ENCODE results near the gene KIF19.

Gene KIF19

GRCh38 chr17:74282587-74283370 lies 43.2 kb upstream of the KIF19 start:
- no peak for DNase-seq (ENCODE audit: low read depth)
- no peak overlapping the region for H3K4me3 ChIP-seq (ENCODE audit: control insufficient read depth, low read depth, low read length)
- TF ChIP-seq CTCF (IDR thresholded peaks at IDR 0.05; ENCODE audit: control insufficient read depth, insufficient read depth, low read depth, low read length, missing control alignments), result no peak

GRCh38 chr17:74283371-74283673 lies 42.7 kb upstream of the KIF19 start:
- no peak for TF ChIP-seq CTCF (IDR thresholded peaks at IDR 0.05; ENCODE audit: control insufficient read depth, insufficient read depth, low read depth, low read length, missing control alignments)
- DNase-seq (ENCODE audit: low read depth), result no peak
- no peak overlapping the region for H3K4me3 ChIP-seq (ENCODE audit: control insufficient read depth, low read depth, low read length)

- no peak for TF ChIP-seq CTCF (IDR thresholded peaks at IDR 0.05; ENCODE audit: control insufficient read depth, insufficient read depth, low read depth, low read length, missing control alignments)
- no peak for DNase-seq (ENCODE audit: low read depth)
- no peak overlapping the region for H3K4me3 ChIP-seq (ENCODE audit: control insufficient read depth, low read depth, low read length)
Measured at GRCh38 chr17:74287031-74287602, 38.9 kb upstream of the KIF19 start.

GRCh38 chr17:74288785-74289184 lies 37.2 kb upstream of the KIF19 start:
- H3K4me3 ChIP-seq (ENCODE audit: control insufficient read depth, low read depth, low read length), result no peak overlapping the region
- no peak for DNase-seq (ENCODE audit: low read depth)
- TF ChIP-seq CTCF (IDR thresholded peaks at IDR 0.05; ENCODE audit: control insufficient read depth, insufficient read depth, low read depth, low read length, missing control alignments), result no peak

GRCh38 chr17:74289688-74290087 lies 36.3 kb upstream of the KIF19 start:
- no peak for DNase-seq (ENCODE audit: low read depth)
- no peak for TF ChIP-seq CTCF (IDR thresholded peaks at IDR 0.05; ENCODE audit: control insufficient read depth, insufficient read depth, low read depth, low read length, missing control alignments)

GRCh38 chr17:74290340-74290739 lies 35.7 kb upstream of the KIF19 start:
- H3K4me3 ChIP-seq (ENCODE audit: control insufficient read depth, low read depth, low read length), result no peak overlapping the region
- TF ChIP-seq CTCF (IDR thresholded peaks at IDR 0.05; ENCODE audit: control insufficient read depth, insufficient read depth, low read depth, low read length, missing control alignments), result no peak
- no peak for DNase-seq (ENCODE audit: low read depth)

More at GRCh38 chr17:74289688-74290087, 36.3 kb upstream of the KIF19 start:
- H3K4me3 ChIP-seq (ENCODE audit: control insufficient read depth, low read depth, low read length), result no peak overlapping the region
